ENCODE results near the gene FGF21.
A peak's percentile ranks its signal among the peaks of the same experiment; 100 is the strongest.

FGF21 gene

GRCh38 chr19:48806518-48806817 is 51.1 kb downstream of the FGF21 start:
- H3K4me3 ChIP-seq (ENCODE audit: insufficient read length, low read depth): no peak overlapping the region
- no peak for TF ChIP-seq ZNF274 (IDR thresholded peaks at IDR 0.05; ENCODE audit: low read depth, low read length)
- TF ChIP-seq YY1 (IDR thresholded peaks at IDR 0.05; ENCODE audit: insufficient read depth, insufficient read length): no peak
- TF ChIP-seq SUZ12 (IDR thresholded peaks at IDR 0.05; ENCODE audit: extremely low read depth, insufficient read depth, insufficient read length): no peak
- peaks cover 3% of the 10 kb centered on the region for H3K27me3 ChIP-seq (ENCODE audit: insufficient read depth, insufficient read length)
- H3K9me3 ChIP-seq (ENCODE audit: insufficient read depth, low read length): no peaks in the 10 kb centered on the region
- no peaks in the 10 kb centered on the region for H3K36me3 ChIP-seq (ENCODE audit: insufficient read depth, insufficient read length, low read length)
- DNase-seq (ENCODE audit: low read depth, low spot score): no peak
- peaks cover 15% of the 10 kb centered on the region for H3K4me1 ChIP-seq (ENCODE audit: insufficient read depth, insufficient read length)
- H3K9ac ChIP-seq (ENCODE audit: insufficient read length, low read depth): no peak overlapping the region

GRCh38 chr19:48806818-48807589 is 51.7 kb downstream of the FGF21 start:
- H3K27me3 ChIP-seq (ENCODE audit: insufficient read depth, insufficient read length): peaks cover 3% of the 10 kb centered on the region
- no peak for DNase-seq (ENCODE audit: low read depth, low spot score)
- H3K9me3 ChIP-seq (ENCODE audit: insufficient read depth, low read length): no peaks in the 10 kb centered on the region
- TF ChIP-seq SUZ12 (IDR thresholded peaks at IDR 0.05; ENCODE audit: extremely low read depth, insufficient read depth, insufficient read length): no peak
- no peak for TF ChIP-seq YY1 (IDR thresholded peaks at IDR 0.05; ENCODE audit: insufficient read depth, insufficient read length)
- no peak for TF ChIP-seq ZNF274 (IDR thresholded peaks at IDR 0.05; ENCODE audit: low read depth, low read length)
- no peak overlapping the region for H3K4me3 ChIP-seq (ENCODE audit: insufficient read length, low read depth)
- no peaks in the 10 kb centered on the region for H3K36me3 ChIP-seq (ENCODE audit: insufficient read depth, insufficient read length, low read length)
- peak overlapping the region; percentile 42 for H3K9ac ChIP-seq (ENCODE audit: insufficient read length, low read depth)
- peaks cover 15% of the 10 kb centered on the region for H3K4me1 ChIP-seq (ENCODE audit: insufficient read depth, insufficient read length)

GRCh38 chr19:48807590-48808308 is 52.4 kb downstream of the FGF21 start:
- H3K27me3 ChIP-seq (ENCODE audit: insufficient read depth, insufficient read length): peaks cover 3% of the 10 kb centered on the region
- no peaks in the 10 kb centered on the region for H3K36me3 ChIP-seq (ENCODE audit: insufficient read depth, insufficient read length, low read length)
- H3K4me1 ChIP-seq (ENCODE audit: insufficient read depth, insufficient read length): peaks cover 15% of the 10 kb centered on the region
- no peak overlapping the region for H3K4me3 ChIP-seq (ENCODE audit: insufficient read length, low read depth)
- peak overlapping the region; percentile 42 for H3K9ac ChIP-seq (ENCODE audit: insufficient read length, low read depth)
- TF ChIP-seq ZNF274 (IDR thresholded peaks at IDR 0.05; ENCODE audit: low read depth, low read length): no peak
- TF ChIP-seq YY1 (IDR thresholded peaks at IDR 0.05; ENCODE audit: insufficient read depth, insufficient read length): no peak
- no peak for TF ChIP-seq SUZ12 (IDR thresholded peaks at IDR 0.05; ENCODE audit: extremely low read depth, insufficient read depth, insufficient read length)
- H3K9me3 ChIP-seq (ENCODE audit: insufficient read depth, low read length): no peaks in the 10 kb centered on the region
- DNase-seq (ENCODE audit: low read depth, low spot score): no peak

Measured in NT2/D1 (cell line).